Measurements from ENCODE around the gene LPAR6.

LPAR6 gene

GRCh38 chr13:48414501-48414900 is 1.6 kb upstream of the LPAR6 start:
- no peak for DNase-seq (ENCODE audit: low read depth in 2 of 2)

GRCh38 chr13:48411841-48412531 is 927 bp downstream of the LPAR6 start:
- DNase-seq (ENCODE audit: low read depth in 2 of 2) = no peak

GRCh38 chr13:48411147-48411794 is 1.6 kb downstream of the LPAR6 start:
- no peak for DNase-seq (ENCODE audit: low read depth in 2 of 2)

- no peak for DNase-seq (ENCODE audit: low read depth in 2 of 2)
Observed at GRCh38 chr13:48410199-48410598, 2.7 kb downstream of the LPAR6 start.

GRCh38 chr13:48405875-48406274 is 7.0 kb downstream of the LPAR6 start:
- DNase-seq (ENCODE audit: low read depth in 2 of 2) = no peak

- DNase-seq (ENCODE audit: low read depth in 2 of 2) = no peak
Observed at GRCh38 chr13:48404952-48405351, 8.0 kb downstream of the LPAR6 start.

- no peak for DNase-seq (ENCODE audit: low read depth in 2 of 2)
Observed at GRCh38 chr13:48403913-48404312, 9.0 kb downstream of the LPAR6 start.

- no peak for DNase-seq (ENCODE audit: low read depth in 2 of 2)
Observed at GRCh38 chr13:48403151-48403631, 9.7 kb downstream of the LPAR6 start.

- no peak for DNase-seq (ENCODE audit: low read depth in 2 of 2)
Observed at GRCh38 chr13:48402325-48402932, 10.5 kb downstream of the LPAR6 start.

- DNase-seq (ENCODE audit: low read depth in 2 of 2) = no peak
Observed at GRCh38 chr13:48401480-48401879, 11.4 kb downstream of the LPAR6 start.

GRCh38 chr13:48400850-48401291 is 12.0 kb downstream of the LPAR6 start:
- DNase-seq (ENCODE audit: low read depth in 2 of 2) = no peak

GRCh38 chr13:48400090-48400694 is 12.7 kb downstream of the LPAR6 start:
- DNase-seq (ENCODE audit: low read depth in 2 of 2) = no peak

- no peak for DNase-seq (ENCODE audit: low read depth in 2 of 2)
Observed at GRCh38 chr13:48398450-48399095, 14.3 kb downstream of the LPAR6 start.

GRCh38 chr13:48397744-48398143 is 15.2 kb downstream of the LPAR6 start:
- DNase-seq (ENCODE audit: low read depth in 2 of 2) = no peak

- DNase-seq (ENCODE audit: low read depth in 2 of 2) = no peak
Observed at GRCh38 chr13:48393698-48394085, 19.2 kb downstream of the LPAR6 start.

GRCh38 chr13:48393030-48393697 is 19.7 kb downstream of the LPAR6 start:
- no peak for DNase-seq (ENCODE audit: low read depth in 2 of 2)

- DNase-seq (ENCODE audit: low read depth in 2 of 2) = no peak
Observed at GRCh38 chr13:48391257-48391656, 21.7 kb downstream of the LPAR6 start.

GRCh38 chr13:48386816-48387215 is 26.1 kb downstream of the LPAR6 start:
- no peak for DNase-seq (ENCODE audit: low read depth in 2 of 2)

GRCh38 chr13:48383384-48383783 is 29.5 kb downstream of the LPAR6 start:
- DNase-seq (ENCODE audit: low read depth in 2 of 2) = no peak

- no peak for DNase-seq (ENCODE audit: low read depth in 2 of 2)
Observed at GRCh38 chr13:48380581-48380980, 32.3 kb downstream of the LPAR6 start.

- DNase-seq (ENCODE audit: low read depth in 2 of 2) = no peak
Observed at GRCh38 chr13:48377857-48378256, 35.1 kb downstream of the LPAR6 start.

Data from stimulated activated CD8-positive, alpha-beta memory T cell treated with anti-CD3 and anti-CD28 coated beads, Interleukin-15, amount 100 ng/mL, for 48 hours (primary cell).